ENCODE measurements around the gene CTDSP2.
"Not testable (repeated sequence)": the region's sequence is repeated elsewhere in the genome, so short reads cannot be mapped to it uniquely, and the experiment has no call there.

The CTDSP2 gene

DNA sequence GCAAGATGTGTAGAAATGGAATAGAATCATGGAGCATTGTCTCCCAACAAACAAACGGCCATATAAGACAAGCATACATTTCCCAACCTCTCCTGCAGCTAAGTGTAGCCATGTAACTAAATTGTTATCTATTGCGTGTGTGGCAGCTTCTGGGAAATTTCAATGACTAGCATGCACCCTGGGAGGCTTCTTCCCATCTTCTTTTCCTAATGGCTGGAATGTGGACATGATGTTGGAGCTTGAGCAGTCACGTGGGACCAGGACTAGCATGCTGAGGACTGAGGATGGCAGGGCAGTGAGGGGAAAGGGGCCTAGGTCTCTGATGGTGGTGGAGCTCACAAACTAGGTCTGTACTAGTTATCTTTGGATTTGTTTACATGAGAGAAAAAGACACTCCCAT lies 21.7 kb upstream of the CTDSP2 start:
- TF ChIP-seq, protein P1, sequence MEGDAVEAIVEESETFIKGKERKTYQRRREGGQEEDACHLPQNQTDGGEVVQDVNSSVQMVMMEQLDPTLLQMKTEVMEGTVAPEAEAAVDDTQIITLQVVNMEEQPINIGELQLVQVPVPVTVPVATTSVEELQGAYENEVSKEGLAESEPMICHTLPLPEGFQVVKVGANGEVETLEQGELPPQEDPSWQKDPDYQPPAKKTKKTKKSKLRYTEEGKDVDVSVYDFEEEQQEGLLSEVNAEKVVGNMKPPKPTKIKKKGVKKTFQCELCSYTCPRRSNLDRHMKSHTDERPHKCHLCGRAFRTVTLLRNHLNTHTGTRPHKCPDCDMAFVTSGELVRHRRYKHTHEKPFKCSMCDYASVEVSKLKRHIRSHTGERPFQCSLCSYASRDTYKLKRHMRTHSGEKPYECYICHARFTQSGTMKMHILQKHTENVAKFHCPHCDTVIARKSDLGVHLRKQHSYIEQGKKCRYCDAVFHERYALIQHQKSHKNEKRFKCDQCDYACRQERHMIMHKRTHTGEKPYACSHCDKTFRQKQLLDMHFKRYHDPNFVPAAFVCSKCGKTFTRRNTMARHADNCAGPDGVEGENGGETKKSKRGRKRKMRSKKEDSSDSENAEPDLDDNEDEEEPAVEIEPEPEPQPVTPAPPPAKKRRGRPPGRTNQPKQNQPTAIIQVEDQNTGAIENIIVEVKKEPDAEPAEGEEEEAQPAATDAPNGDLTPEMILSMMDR (IDR thresholded peaks at IDR 0.05; ENCODE audit: low read depth, low read length) = no peak
- no peak overlapping the region for H3K4me3 ChIP-seq (ENCODE audit: low read depth, low read length)

DNA sequence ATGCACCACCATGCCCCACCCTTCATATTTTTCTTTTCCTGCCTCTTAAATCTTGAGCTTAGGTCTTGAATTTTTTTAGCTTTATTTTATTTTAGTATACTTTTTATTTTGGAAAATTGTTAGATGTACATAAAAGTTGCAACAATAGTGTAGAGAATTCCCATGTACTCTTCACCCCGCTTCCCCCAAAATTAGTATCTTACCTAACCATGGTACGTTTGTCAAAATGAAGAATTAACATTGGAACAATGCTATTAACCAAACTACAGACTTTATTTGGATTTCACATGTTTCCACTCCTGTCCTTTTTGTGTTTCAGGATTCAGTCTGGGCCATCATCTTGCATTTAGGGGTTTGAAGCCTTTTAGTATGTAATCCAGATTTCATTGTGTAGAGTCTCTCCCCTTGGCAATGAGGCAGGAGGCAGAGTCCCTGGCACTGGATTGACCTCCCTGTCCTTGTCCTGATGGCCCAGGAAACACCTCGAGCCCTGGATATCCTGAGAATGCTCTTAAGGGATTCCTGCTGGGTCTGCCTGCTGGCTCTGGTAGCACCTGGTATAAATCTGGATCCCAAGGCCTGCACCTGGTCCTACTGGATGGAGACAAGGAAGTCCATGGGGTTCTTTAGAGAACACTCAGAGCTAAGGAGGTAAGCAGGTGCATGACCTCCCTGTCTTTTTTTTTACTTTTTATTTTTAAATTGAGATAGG lies 19.9 kb upstream of the CTDSP2 start:
- no peak overlapping the region for H3K4me3 ChIP-seq (ENCODE audit: low read depth, low read length)

DNA sequence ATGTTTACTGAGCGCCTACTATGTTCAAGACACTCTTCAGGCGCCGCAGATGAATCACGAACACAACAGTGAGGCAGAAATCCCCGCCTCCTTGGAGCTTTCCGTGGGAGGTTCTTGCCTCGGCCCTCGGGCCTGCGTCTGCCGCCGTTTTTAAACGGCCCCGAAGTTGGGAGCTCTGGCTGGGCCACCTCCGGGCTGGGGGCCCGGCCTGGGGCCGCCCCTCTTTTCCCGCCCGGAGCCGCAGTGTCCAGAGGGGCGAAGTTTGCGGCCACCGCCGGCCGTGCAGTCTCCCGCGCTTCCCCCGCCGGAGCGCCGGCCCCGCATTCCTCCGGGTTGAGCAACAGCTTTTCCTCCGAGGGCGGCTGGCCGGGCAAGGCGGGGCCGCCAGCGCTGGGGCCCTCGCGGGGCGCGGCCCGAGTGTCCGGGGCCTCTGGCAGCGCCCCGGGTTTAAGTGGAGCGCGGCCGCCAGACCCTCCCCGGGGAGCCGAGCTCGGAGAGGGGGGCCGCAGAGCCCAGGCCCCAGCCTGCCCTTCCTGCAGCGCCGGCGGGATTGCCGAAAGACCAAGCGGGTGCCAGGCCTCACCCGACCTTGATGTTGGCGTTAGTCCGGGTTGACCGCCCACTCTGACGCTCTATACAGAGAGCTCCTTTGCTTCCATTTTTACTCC lies 18.7 kb upstream of the CTDSP2 start:
- H3K4me3 ChIP-seq (ENCODE audit: low read depth, low read length) = peak overlapping the region; percentile 55
- TF ChIP-seq, protein P1 (IDR thresholded peaks at IDR 0.05; ENCODE audit: low read depth, low read length) = no peak

More for the DNA sequence above, 19.9 kb upstream of the CTDSP2 start:
- TF ChIP-seq, protein P1 (IDR thresholded peaks at IDR 0.05; ENCODE audit: low read depth, low read length) = no peak

DNA sequence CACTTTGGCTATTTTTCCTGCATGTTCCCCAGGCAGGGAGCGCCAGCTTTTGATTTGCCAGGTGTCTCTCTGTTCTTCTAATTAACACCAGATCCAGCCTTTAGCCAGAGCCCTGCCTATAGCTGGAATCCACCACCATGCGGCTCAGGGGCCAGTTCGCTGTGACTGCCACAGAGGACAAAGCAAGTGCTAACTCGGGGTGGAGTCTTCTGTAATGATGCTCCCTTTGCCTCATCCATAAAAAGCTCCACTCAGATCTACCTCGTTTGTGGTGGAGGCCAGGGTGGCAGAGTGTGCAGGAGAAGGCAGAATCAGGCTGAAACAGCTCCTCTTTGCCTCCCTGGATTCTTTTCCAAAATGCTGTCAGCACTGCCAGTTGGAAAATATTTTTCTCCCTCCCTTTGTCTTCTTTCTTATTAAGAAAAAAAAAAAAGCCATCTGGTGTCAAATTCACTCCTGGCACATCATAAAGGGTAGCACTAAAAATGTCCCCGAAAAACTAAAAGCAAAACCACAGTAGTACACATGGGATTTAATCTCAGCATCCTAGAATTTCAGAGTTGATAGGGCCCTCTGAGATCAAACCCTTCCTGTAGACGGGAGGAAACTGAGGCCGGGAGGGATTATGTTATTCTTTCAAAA lies 18.0 kb upstream of the CTDSP2 start:
- peak overlapping the region; percentile 55 for H3K4me3 ChIP-seq (ENCODE audit: low read depth, low read length)
- TF ChIP-seq, protein P1 (IDR thresholded peaks at IDR 0.05; ENCODE audit: low read depth, low read length) = no peak

DNA sequence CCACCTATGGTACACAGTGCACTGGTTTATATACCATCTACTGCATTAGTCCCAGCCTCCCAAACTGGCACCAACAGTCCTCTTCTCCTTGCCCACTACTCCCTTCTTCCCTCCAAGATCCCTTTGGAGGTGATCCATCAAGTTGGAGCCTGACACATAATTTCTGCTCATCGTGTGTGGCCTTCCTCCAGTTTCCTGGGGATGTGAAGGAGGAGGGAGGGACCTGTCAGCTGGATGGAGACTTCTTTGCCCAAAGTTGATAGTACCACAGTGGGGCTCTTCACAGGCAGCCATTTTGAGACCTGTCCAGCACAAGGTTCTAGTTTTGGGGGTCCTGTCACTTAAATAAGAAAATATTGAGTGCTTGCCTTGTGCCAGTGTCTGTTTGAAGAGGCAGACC lies 17.1 kb upstream of the CTDSP2 start:
- no peak overlapping the region for H3K4me3 ChIP-seq (ENCODE audit: low read depth, low read length)
- TF ChIP-seq, protein P1 (IDR thresholded peaks at IDR 0.05; ENCODE audit: low read depth, low read length) = no peak

DNA sequence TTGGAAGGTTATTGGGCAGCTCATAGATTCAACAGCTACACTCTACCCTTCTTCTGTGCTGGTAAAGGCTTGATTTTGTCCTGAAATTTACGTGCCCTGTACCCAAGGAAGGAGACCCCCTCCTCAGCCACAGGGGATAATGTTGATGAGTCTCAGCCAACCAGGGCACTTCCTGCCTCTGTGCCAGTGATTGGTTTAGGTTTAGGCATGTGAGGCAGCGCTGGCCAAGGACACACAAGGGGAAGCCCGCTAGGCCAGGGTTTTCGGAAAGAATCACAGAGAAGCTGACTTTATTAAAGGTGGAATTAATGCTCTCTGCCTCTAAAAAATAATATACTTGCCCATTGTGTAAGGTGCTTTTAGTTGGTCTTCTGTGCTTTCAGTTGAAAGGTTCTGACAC lies 15.4 kb upstream of the CTDSP2 start:
- TF ChIP-seq, protein P1 (IDR thresholded peaks at IDR 0.05; ENCODE audit: low read depth, low read length) = no peak
- no peak overlapping the region for H3K4me3 ChIP-seq (ENCODE audit: low read depth, low read length)

DNA sequence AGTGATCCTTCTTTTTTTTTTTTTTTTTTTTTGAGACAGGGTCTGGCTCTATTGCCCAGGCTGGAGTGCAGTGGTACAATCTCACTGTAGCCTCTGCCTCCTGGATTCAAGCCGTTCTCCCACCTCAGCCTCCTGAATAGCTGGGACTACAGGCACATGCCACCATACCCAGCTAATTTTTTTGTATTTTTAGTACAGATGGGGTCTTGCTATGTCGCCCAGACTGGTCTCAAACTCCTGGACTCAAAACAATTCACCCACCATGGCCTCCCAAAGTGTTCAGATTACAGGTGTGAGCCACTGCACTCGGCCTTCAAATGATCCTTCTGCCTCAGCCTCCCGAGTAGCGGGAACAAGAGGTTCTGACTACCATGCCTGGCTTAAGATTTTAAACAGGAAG lies 14.4 kb upstream of the CTDSP2 start:
- H3K4me3 ChIP-seq (ENCODE audit: low read depth, low read length) = not testable (repeated sequence)
